SH-SY5Y (cell line): ENCODE results near the gene KRT85.

Experiments used
- GATA2 ChIP-seq: IDR thresholded peaks from 2 replicates; pipeline ENCODE4 v1.6.1; 2011; ENCODE audit warnings: mild to moderate bottlenecking, low read depth, low read length
- GATA3 ChIP-seq: IDR thresholded peaks from 2 replicates; pipeline ENCODE4 v1.6.1; 2011; ENCODE audit warnings: low read depth, mild to moderate bottlenecking, low read length, moderate library complexity

Gene KRT85

DNA sequence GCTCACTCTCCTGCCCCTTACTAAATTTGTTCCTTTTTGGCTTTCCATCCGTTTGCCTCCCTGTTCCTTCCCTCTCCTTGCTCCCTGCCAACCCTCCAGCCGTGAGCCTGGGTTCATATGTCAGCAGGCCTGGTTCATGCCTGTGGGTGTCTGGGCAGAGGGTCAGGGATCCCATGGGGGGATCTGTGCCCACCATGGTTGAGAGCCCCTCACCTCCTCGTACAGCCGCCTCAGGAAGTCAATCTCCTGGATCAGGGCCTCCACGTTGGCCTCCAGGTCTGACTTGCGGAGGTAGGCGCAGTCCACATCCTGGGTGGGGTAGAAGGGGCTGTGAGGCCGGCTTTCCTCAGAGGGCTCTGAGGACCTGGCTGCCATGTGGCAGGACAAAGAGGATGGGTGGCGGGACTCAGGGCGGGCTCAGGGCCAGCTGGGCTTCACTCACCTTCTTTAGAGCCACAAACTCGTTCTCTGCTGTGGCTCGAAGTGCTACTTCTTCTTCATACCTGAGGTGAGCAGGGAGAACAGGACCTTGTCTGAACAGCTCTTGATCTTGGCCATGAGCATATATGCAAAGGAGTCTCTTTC, 49.7 kb downstream of the KRT85 start:
- TF ChIP-seq GATA3 (no peak), GATA2 (no peak)

DNA sequence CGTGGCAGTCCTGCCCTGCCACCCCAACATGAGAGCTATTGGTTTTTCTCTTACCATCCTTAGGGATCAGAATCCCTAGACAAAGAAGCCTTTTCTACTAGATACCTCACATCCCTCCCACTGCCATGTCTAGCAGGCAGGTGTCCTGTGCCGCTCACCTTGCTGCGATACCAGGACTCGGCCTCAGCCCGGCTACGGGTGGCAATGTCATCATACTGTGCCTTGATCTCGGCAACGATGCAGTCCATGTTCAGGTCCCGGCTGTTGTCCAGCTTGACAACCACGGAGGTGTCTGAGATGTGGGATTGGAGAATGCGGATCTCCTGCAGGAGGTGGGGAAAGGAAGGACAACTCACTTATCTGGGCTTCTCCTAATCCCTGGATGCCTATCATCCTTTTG, 50.6 kb downstream of the KRT85 start:
- no peak for TF ChIP-seq GATA2
- TF ChIP-seq GATA3 = no peak

DNA sequence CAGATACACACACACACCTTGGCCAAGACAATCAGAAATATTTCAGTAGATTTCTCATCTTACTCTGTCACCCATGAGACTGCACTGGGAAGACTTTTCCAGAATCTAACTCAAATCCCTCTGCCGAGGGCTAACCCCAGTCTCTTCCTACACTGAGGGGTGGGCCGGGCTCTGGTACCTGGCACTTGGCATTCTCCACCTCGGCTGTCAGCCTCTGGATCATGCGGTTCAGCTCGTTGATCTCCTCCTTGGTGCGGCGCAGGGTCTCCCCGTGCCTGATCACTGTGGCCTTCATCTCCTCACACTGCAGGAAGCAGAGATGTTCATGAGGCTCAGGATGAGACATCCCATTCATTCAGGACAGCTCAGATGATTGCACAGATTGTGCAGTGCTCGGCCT, 51.0 kb downstream of the KRT85 start:
- TF ChIP-seq GATA3 = no peak
- no peak for TF ChIP-seq GATA2

DNA sequence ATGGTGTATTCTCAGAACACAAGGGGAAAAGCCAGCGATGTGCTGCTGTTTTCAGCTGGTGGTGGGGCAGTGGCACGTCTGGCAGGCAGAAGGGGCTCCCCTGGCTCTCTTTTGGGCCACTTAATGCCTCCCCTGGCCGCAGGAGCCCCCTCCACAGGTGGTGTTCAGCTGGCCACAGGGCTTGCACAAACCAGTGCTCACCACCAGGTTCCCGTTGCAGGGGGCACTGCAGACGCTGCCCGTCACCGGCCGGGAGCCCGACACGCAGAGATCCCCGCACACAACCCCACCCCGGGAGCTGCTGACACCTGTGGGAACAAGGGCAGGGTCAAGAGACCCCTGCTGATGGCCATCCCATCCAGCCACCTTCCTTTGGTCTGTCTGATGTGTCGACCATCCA, 52.8 kb downstream of the KRT85 start:
- TF ChIP-seq GATA2 = no peak
- no peak for TF ChIP-seq GATA3

DNA sequence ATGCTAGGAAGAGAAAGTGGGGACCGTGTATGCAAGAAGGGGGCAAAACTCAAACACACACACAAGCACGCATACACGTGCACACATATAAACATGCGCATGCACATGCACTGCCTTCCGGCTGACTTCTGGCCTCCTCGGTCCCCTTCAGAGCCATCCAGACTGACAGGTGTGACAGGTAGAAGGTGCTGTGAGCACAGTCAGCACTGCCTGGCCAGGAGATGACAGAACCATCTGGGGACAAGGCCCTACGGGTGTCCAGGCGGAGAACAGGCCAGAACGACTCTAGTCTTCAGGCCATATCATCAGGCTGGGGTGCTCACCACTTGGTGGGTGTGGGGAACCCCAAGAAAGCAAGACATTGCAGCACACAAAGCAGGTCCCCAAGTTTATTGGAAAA, 53.4 kb downstream of the KRT85 start:
- no peak for TF ChIP-seq GATA3
- TF ChIP-seq GATA2 = no peak

DNA sequence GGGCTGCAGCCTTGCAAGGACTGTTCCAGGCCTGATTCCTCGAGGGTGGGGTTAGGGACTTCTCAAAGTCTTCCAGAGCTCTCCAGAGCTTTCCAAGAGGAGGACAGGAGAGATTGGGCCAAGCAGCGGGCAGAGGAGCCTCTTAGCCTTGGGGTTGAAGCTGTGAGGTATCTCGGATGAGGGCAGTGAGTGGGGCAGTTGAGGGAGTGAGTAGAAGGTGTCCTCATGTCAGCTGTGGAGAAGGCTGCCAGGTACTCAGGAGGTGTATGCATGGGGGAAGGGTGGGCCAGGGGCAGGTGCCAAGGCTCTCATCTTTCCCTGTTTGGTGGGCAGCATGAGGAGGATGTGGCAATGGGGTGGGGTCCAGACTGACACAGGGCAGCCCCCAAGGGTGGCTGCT, 53.8 kb downstream of the KRT85 start:
- TF ChIP-seq GATA3 (no peak), GATA2 (no peak)

DNA sequence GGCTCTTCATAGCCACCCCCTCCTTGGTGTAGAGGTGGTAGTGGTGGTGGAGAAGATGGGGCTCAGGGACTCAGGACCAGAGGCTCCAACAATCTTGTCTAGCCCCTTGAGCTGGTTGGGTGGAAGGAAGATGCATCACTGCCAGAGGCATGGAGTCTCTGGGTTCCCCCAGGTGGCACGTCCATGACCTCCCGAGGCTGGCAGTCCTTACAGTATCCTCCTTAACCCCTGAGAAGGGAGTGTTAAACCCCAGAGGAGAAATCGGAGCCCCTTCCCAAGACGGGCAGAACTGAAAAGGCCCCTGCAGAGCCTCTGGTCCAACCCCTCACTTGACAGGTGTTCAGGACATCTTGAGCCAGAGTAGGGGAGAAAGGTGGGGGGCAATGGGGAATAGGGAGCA, 55.2 kb downstream of the KRT85 start:
- no peak for TF ChIP-seq GATA2
- no peak for TF ChIP-seq GATA3

DNA sequence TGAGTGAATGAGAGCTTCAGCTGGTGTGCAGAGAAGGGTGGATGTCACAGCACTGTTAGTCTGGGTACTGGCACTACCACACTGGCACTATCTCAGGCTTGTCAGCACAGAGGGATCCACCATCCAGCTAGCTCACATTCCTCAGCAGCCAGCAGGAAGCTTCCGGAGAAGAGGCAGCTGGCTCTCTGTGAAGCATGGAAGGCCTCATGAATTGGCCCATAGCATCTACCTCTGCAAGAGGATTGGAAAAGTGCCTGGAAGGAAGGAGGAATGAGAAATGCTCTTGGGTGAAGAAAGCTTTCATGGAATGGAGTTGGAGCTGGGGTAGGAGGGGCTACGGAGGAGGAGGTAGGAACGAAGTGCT, 56.0 kb downstream of the KRT85 start:
- TF ChIP-seq GATA2 (no peak), GATA3 (no peak)

DNA sequence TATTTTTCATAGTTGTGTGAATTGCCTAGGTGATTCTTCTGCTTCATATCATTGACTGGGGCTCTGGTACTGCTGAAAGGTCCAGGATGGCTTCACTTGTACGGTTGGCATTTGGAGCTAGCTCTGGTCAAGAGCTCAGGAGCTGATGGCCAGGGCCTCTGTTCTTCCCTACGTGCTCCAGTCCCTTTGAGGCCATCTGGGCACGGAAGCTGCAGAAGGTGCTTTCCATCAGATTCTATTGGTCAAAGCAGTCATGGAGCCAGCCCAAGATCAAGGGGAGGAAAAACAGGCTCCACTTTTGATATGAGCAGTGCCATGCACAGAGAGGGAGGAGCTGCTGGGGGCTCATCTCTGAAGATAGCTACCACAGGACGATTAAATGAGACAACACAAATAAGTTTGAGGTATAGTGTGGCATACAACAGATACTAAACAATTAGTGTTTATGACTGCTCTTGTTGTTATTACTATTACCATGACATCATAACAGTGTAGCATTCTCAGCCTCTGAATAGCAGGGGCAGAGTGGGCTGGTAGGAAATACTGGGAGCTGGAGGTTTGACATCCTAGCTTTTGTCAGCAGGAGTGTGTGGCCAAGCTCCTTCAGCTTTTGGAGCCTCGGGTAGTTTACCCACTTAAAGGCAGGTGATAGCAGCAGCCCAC, 56.5 kb downstream of the KRT85 start:
- TF ChIP-seq GATA3 (no peak), GATA2 (no peak)
